Nephron (organoid): ENCODE data around the gene MATN3.

ENCODE experiments used
- H3K27ac Mint-ChIP-seq, 3 experiments: 2 replicates each; pipeline ENCODE4 v1.8.0; 2020; ENCODE audit warnings: mixed read lengths in 3 of 3, mild to moderate bottlenecking in 2 of 3, moderate library complexity in 1 of 3
- H3K27me3 Mint-ChIP-seq: 2 replicates; pipeline ENCODE4 v1.8.0; 2021; ENCODE audit warnings: low read depth, mild to moderate bottlenecking, moderate library complexity, mixed read lengths
- H3K36me3 Mint-ChIP-seq: 2 replicates; pipeline ENCODE4 v1.8.0; 2020; ENCODE audit warnings: low read depth, mixed read lengths
- H3K4me1 Mint-ChIP-seq: 2 replicates; pipeline ENCODE4 v1.8.0; 2020; ENCODE audit warnings: mixed read lengths
- H3K4me3 Mint-ChIP-seq, 3 experiments: 2 replicates each; pipeline ENCODE4 v1.8.0; 2020; ENCODE audit warnings: mild to moderate bottlenecking in 3 of 3, mixed read lengths in 3 of 3, moderate library complexity in 2 of 3
- H3K9me3 Mint-ChIP-seq: 2 replicates; pipeline ENCODE4 v1.8.0; 2020; ENCODE audit warnings: mixed read lengths
- CTCF ChIP-seq, 3 experiments: fragments of 200-600 bp; sonication (generic); IDR thresholded peaks; one replicate each; pipeline ENCODE4 v1.5.0; 2021; ENCODE audit warnings: antibody characterized with exemption in 3 of 3; ENCODE audit not compliant: unreplicated experiment in 3 of 3

Gene MATN3

GRCh38 chr2:20008703-20009102, 3.8 kb downstream of the MATN3 start:
- Mint-ChIP-seq H3K27ac (no peak overlapping the region), H3K4me1 (peaks cover 12% of the 10 kb centered on the region), H3K9me3 (peaks cover 1% of the 10 kb centered on the region), H3K27me3 (peaks cover 36% of the 10 kb centered on the region), H3K4me3 (no peak overlapping the region), H3K36me3 (no peaks in the 10 kb centered on the region)
- TF ChIP-seq CTCF (IDR thresholded peaks at IDR 0.05; ENCODE audit: unreplicated experiment in 3 of 3): no peak

GRCh38 chr2:20005891-20006470, 6.5 kb downstream of the MATN3 start:
- TF ChIP-seq CTCF (IDR thresholded peaks at IDR 0.05; ENCODE audit: unreplicated experiment in 3 of 3): no peak
- H3K4me3 Mint-ChIP-seq: no peak overlapping the region
- H3K4me1 Mint-ChIP-seq: no peaks in the 10 kb centered on the region
- H3K27ac Mint-ChIP-seq: no peak overlapping the region
- no peaks in the 10 kb centered on the region for H3K36me3 Mint-ChIP-seq
- H3K9me3 Mint-ChIP-seq: no peaks in the 10 kb centered on the region
- H3K27me3 Mint-ChIP-seq: peaks cover 14% of the 10 kb centered on the region

GRCh38 chr2:20005067-20005627, 7.3 kb downstream of the MATN3 start:
- H3K27ac Mint-ChIP-seq: no peak overlapping the region
- no peaks in the 10 kb centered on the region for H3K4me1 Mint-ChIP-seq
- TF ChIP-seq CTCF (IDR thresholded peaks at IDR 0.05; ENCODE audit: unreplicated experiment in 3 of 3): no peak
- peaks cover 11% of the 10 kb centered on the region for H3K27me3 Mint-ChIP-seq
- H3K9me3 Mint-ChIP-seq: no peaks in the 10 kb centered on the region
- H3K36me3 Mint-ChIP-seq: no peaks in the 10 kb centered on the region
- no peak overlapping the region for H3K4me3 Mint-ChIP-seq

- Mint-ChIP-seq H3K27me3 (no peaks in the 10 kb centered on the region), H3K36me3 (no peaks in the 10 kb centered on the region), H3K27ac (no peak overlapping the region), H3K9me3 (no peaks in the 10 kb centered on the region), H3K4me1 (no peaks in the 10 kb centered on the region), H3K4me3 (no peak overlapping the region)
- no peak for TF ChIP-seq CTCF (IDR thresholded peaks at IDR 0.05; ENCODE audit: unreplicated experiment in 3 of 3)
Measured at GRCh38 chr2:20001361-20001863, 11.1 kb downstream of the MATN3 start.

- Mint-ChIP-seq H3K36me3 (no peaks in the 10 kb centered on the region), H3K27me3 (peaks cover 12% of the 10 kb centered on the region), H3K9me3 (no peaks in the 10 kb centered on the region), H3K4me3 (no peak overlapping the region), H3K27ac (no peak overlapping the region), H3K4me1 (peaks cover 13% of the 10 kb centered on the region)
- no peak for TF ChIP-seq CTCF (IDR thresholded peaks at IDR 0.05; ENCODE audit: unreplicated experiment in 3 of 3)
Measured at GRCh38 chr2:19993731-19994130, 18.7 kb downstream of the MATN3 start.

GRCh38 chr2:19991895-19992294, 20.6 kb downstream of the MATN3 start:
- Mint-ChIP-seq H3K36me3 (peaks cover 4% of the 10 kb centered on the region), H3K4me1 (peaks cover 22% of the 10 kb centered on the region), H3K4me3 (no peak overlapping the region), H3K27ac (no peak overlapping the region), H3K27me3 (peaks cover 12% of the 10 kb centered on the region), H3K9me3 (no peaks in the 10 kb centered on the region)
- TF ChIP-seq CTCF (IDR thresholded peaks at IDR 0.05; ENCODE audit: unreplicated experiment in 3 of 3): no peak
